Fibroblast of skin of right biceps (primary cell): ENCODE data around the gene GPRASP1.
"Not testable (repeated sequence)": the region's sequence is repeated elsewhere in the genome, so short reads cannot be mapped to it uniquely, and the experiment has no call there.

Experiments
- DNase-seq: peaks from one replicate; pipeline ENCODE4 v3.0.0-alpha.2; 2013

The GPRASP1 gene, protein sequence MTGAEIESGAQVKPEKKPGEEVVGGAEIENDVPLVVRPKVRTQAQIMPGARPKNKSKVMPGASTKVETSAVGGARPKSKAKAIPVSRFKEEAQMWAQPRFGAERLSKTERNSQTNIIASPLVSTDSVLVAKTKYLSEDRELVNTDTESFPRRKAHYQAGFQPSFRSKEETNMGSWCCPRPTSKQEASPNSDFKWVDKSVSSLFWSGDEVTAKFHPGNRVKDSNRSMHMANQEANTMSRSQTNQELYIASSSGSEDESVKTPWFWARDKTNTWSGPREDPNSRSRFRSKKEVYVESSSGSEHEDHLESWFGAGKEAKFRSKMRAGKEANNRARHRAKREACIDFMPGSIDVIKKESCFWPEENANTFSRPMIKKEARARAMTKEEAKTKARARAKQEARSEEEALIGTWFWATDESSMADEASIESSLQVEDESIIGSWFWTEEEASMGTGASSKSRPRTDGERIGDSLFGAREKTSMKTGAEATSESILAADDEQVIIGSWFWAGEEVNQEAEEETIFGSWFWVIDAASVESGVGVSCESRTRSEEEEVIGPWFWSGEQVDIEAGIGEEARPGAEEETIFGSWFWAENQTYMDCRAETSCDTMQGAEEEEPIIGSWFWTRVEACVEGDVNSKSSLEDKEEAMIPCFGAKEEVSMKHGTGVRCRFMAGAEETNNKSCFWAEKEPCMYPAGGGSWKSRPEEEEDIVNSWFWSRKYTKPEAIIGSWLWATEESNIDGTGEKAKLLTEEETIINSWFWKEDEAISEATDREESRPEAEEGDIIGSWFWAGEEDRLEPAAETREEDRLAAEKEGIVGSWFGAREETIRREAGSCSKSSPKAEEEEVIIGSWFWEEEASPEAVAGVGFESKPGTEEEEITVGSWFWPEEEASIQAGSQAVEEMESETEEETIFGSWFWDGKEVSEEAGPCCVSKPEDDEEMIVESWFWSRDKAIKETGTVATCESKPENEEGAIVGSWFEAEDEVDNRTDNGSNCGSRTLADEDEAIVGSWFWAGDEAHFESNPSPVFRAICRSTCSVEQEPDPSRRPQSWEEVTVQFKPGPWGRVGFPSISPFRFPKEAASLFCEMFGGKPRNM (N-terminal part only)

GRCh38 chrX:102651242-102652011 lies at the start of gene GPRASP1:
TSS of gene GPRASP1 (plus strand) at chrX:102651483. CDS start at chrX:102653914, 2,431 bp downstream.
- peak; percentile 58 for DNase-seq

GRCh38 chrX:102604327-102604726 lies 47.0 kb upstream of the GPRASP1 start:
- DNase-seq: no peak

- DNase-seq: no peak
Measured at GRCh38 chrX:102606115-102606514, 45.2 kb upstream of the GPRASP1 start.

DNA sequence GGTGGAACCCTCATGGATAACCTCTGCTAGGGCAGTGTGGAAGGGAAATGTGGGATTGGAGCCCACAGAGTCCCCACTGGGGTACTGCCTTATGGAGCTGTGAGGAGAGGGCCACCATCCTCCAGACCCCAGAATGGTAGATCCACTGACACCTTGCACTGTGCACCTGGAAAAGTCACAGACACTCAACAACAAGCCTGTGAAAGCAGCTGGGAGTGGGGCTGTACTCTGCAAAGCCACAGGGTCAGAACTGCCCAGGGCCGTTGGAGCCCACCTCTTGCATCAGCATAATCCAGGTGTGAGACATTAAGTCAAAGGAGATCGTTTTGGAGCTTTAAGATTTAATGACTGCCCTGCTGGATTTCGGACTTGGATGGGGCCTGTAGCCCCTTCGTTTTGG lies 40.4 kb upstream of the GPRASP1 start:
- no peak for DNase-seq

DNA sequence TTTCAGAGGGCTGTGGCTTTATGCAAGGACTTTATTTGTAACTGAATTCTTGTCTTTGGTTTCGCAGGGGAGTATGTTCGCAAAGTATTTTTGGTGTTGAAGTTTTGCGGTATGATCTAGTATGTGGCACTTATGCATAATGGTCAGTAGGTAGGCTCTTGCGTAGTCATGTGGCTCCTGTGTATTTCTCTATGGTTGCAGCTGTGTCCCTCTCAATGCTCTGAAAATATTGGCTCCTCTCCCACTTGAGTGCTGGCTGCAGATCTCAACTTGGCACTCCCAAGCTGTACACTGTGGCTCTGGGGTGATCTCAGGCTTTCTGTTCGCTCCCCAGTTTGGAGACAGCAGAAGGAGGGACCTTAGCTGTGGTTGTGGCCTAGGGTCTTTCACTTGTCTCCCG lies 27.2 kb upstream of the GPRASP1 start:
- DNase-seq: no peak

- no peak for DNase-seq
Measured at GRCh38 chrX:102627640-102628039, 23.6 kb upstream of the GPRASP1 start.

DNA sequence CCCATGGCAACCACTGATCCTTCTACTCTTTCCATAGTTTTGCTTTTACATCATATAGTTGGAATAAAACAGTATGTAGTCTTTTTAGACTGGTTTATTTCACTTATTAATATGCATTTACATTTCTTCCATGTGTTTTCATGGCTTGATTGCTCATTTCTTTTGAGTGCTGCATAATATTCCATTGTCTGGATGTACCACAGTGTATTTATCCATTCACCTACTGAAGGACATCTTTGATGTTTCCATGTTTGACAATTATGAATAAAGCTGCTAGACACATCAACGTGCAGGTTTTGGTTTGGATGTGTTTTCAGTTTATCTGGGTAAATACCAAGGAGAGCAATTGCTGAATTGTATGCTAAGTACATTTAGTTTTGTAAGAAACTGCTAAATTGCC lies 13.7 kb upstream of the GPRASP1 start:
- DNase-seq: no peak

DNA sequence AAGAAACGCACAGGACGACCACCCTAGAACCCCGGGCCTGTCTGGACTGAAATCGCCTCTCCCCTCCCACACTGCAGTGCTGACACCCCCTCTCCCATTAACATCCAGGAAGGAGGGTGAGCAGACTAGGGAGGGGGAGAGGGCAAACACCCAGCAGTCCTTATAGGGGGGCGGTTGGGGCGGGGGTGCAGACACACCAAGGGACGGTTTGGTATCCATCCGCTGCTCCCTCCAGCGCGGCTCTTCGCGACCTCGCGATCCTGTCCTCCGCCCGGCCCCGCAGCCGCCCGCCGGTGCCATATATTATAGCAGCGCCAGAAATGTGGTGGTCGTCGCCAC lies 411 bp upstream of the GPRASP1 start:
- no peak for DNase-seq

DNA sequence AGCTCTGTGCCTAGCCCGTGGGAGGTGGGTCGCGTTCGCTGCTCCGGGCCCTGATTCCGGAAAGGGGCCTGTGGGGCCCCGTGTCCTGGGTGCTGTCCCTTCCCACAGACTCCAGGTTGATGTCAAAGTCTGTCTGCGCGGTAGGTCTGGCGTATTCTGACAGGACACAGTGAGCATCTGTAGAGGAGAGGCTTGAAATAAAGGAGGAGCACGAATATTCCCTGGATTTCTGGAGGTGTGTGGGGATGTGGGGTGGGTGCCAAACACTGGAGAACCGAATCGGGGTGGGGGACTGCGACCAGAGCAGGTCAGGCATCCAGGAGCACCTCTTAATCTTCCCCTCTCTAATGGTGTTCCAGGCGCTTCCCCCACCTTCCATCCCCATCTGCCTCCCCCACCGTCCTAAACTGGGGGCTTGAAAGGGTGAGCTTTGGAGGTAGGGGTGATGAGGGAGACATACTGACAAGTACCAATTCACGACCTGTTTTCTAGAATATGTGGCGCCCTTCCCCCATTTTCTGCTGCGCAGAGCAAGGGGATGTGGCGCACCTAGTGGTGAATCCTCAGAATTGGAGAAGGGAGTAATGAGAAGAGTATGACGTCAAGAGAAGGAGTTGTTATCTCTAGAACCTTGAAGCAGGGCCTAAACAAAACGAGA lies 877 bp downstream of the GPRASP1 start:
- peak; percentile 54 for DNase-seq

- DNase-seq: no peak
Measured at GRCh38 chrX:102654696-102655095, 3.4 kb downstream of the GPRASP1 start.

DNA sequence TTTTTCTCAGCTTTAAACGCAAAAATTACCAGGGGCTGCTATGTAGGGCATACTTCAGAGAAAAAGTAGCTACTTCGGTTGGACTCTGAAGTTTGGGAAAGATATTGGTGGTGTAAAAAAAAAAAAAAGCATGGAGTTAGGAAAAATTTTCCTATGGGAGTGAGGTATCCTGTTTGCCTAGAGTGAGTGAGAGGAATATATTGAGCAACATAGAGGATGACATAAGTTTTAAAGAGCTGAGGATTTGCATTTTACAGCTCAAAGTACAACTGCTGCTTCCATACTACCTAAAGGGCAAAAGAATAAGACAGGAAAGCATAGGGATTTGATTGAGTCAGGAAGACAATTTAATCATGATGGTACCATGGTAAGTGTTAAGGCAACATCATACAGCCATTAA lies 7.3 kb downstream of the GPRASP1 start:
- no peak for DNase-seq

DNA sequence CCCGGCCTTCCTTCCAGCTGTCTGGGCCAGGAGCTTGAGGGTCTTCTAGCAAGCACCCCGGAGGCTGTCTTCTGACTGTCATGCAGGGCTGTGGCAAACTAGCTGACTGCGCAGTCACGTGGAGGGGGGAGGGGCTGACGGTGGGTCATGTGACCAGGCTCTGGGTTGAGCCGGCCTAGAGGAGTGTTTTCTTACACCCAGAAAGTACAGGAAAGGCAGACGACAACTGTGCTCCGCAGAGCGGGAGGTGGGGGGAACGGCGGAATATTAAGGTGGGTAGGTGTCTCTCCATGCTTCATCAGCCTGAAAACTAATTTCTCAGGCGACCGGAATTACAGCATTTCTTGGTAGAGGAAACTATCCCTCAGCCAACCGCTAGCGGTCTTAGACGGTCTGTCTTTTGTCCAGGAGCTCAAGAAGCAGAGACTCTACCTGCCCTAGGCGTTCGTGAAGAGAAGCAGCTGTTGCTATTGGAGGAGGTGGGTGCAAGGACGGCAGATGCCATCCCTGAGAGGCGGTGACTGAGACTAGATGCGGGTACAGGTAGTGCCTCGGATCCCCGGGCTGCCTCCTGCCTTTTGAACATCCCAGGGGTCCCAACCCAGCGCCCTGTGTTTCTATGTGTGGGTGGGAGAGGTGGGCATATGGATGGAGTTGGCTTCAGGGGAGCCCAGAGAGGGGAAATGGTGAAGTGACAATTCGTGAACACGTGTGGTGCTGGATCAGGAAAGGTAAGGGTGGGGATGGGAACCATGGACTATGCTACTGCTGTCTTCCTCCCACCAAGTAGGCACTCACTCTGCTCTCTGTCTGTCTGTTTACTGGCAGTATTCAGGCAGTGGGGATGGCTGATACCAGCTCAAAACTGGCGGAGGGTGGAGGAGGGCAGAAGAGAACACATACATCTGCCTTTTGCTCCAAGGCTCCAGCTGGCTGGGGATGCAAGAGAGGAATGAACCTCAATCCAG lies 8.8 kb downstream of the GPRASP1 start:
- peak; percentile 70 for DNase-seq

DNA sequence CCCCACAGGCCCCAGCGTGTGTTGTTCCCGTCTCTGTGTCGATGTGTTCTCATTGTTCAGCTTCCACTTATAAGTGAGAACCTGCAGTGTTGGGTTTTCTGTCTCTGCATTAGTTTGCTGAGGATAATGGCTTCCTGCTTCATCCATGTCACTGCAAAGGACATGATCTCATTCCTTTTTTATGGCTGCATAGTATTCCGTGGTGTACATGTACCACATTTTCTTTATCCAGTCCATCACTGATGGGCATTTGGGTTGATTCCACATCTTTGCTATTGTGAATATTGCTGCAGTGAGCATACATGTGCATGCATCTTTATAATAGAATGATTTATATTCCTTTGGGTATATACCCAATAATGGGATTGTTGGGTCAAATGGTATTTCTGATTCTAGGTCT lies 12.5 kb downstream of the GPRASP1 start:
- DNase-seq: not testable (repeated sequence)

DNA sequence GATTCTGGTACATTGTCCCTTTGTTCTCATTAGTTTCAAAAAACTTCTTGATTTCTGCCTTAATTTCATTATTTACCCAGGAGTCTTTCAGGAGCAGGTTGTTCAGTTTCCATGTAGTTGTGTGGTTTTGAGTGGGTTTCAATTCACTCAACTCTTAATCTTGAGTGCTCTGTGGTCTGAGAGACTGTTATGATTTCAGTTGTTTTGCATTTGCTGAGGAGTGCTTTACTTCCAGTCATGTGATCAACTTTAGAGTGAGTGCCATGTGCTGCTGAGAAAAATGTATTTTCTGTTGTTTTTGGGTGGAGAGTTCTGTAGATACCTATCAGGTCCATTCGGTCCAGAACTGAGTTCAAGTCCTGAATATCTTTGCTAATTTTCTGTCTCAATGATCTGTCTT lies 15.8 kb downstream of the GPRASP1 start:
- DNase-seq: not testable (repeated sequence)

DNA sequence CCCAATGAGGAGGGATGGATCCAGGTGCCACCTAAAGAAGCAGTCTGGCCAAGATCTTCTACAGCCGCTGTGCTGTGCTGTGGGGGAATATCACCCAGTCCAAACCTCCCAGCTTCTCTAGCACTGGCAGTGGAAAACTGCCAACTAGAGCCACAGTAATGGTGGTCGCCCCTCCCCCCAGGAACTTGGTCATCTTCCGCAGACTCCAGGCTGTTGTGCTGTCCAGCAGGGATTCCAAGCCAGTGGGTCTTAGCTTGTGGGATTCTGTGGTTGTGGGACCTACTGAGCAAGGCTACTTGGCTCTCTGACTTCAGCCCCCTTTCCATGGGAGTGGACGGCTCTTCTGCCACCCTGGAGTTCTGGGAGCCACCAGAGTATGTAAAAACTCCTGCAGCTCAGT lies 18.2 kb downstream of the GPRASP1 start:
- DNase-seq: no peak

- peak; percentile 4 for DNase-seq
Measured at GRCh38 chrX:102672856-102673255, 21.6 kb downstream of the GPRASP1 start.

GRCh38 chrX:102677479-102677878 lies 26.2 kb downstream of the GPRASP1 start:
- not testable (repeated sequence) for DNase-seq

DNA sequence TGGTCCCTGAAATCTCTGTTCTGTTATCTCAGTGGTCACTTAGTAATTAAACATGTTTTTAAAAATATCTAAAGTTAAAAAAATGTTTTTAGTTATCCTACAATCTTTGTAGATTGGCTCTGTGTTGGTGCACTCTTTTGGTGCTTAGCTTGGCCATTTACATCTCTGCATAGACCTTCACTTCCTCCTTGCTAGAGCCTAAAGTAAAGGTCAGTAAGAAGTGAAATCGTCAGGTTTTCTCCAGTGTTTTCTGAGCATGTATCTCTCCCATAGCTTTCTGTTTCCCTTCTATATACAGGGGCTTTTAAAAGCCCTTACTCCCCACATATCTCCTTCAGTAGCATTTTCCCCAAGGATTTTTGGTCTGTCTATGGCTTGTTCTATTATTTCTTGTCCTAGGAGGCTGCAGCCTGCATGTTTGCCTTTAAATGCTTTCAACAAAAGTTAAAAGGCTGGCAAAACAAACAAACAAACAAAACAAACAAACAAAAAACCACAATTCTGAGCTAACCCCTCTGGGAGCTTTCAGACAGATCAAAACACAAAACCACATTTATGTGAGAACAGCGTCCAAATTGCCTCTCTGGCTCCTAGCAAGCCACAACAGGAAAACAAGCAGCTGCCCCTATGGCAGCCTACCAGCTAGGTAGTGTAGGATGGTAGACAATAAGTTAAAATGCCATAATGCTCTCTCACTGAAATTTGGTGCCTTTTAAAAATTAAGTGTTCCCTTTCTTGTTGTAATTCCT lies 33.7 kb downstream of the GPRASP1 start:
- no peak for DNase-seq

DNA sequence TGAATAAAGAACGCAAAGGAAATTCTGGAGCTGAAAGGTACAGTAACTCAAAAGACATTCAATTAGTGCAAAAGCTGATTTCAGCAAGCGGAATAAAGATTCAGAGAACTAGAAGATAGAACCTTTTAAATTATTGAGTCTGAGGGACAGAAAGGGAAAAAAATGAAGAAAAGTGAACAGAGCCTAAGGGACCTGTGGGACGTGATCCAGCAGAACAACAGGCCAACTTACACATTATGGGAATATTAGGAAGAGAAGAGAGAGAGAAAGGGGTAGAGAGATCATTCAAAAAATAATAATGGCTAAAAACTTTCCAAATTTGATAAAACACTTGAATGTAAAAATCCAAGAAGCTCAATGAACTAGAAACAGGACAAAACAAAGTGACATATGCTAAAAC lies 43.5 kb downstream of the GPRASP1 start:
- no peak for DNase-seq

- no peak for DNase-seq
Measured at GRCh38 chrX:102696306-102696705, 45.0 kb downstream of the GPRASP1 start.
